Activated naive CD4-positive, alpha-beta T cell treated with anti-CD3 and anti-CD28 coated beads, Interleukin-2, amount 50 U/mL, for 72 hours (primary cell): ENCODE measurements around the gene ZNF264. TPM values are rescaled to one million over a fixed set of nuclear protein-coding genes. Genes with fewer than 3 reads are reported as not detected.
"Not testable (repeated sequence)": the region's sequence is repeated elsewhere in the genome, so short reads cannot be mapped to it uniquely, and the experiment has no call there.

Source experiments
- ATAC-seq, 2 donors: fragments of 150-1000 bp; cut with Tn5 transposase; 2 replicates each; pipeline ENCODE4 v1.10.0; 2021; ENCODE audit warnings: mild to moderate bottlenecking in 2 of 2, moderate library complexity in 2 of 2
- DNase-seq, 2 donors: peaks; one replicate each; pipeline ENCODE4 v3.0.0; 2021 to 2022; ENCODE audit warnings: low spot score in 2 of 2
- H3K27ac Mint-ChIP-seq, 2 donors: one replicate each; pipeline ENCODE4 v1.8.0; 2022; ENCODE audit warnings: mild to moderate bottlenecking in 2 of 2, mixed read lengths in 2 of 2
- H3K36me3 Mint-ChIP-seq, 2 donors: one replicate each; pipeline ENCODE4 v1.8.0; 2022; ENCODE audit warnings: mixed read lengths in 2 of 2
- H3K9me3 Mint-ChIP-seq, 2 donors: one replicate each; pipeline ENCODE4 v1.8.0; 2022; ENCODE audit warnings: mixed read lengths in 2 of 2
- total RNA-seq, 2 donors: library from RNA; stranded (reverse); gene quantifications; one replicate each; pipeline ENCODE4 v1.2.3, GENCODE V29; 2022

Gene ZNF264
- 10 to 100 TPM; 23.0 to 27.6 TPM for total RNA-seq

- DNase-seq (peak; percentile 86 to 88), ATAC-seq (peak; percentile 95 to 99)
- H3K36me3 Mint-ChIP-seq: peaks cover 73 to 74% of the 10 kb centered on the region in 2 donors
- H3K27ac Mint-ChIP-seq: peak within 1 kb of the TSS; percentile 91 to 95
- H3K9me3 Mint-ChIP-seq: peaks cover 19 to 27% of the 10 kb centered on the region in 2 donors
These were observed at the start of gene ZNF264 for GRCh38 chr19:57191141-57192076. ZNF264 (plus strand) TSS chr19:57191500; CDS start chr19:57191914, 414 bp downstream.

GRCh38 chr19:57141699-57142098 is 49.6 kb upstream of the ZNF264 start:
- no peak for DNase-seq
- ATAC-seq: no peak
- Mint-ChIP-seq H3K36me3 (peaks cover 25 to 29% of the 10 kb centered on the region in 2 donors), H3K27ac (no peak overlapping the region), H3K9me3 (peaks cover 25 to 30% of the 10 kb centered on the region in 2 donors)

- peaks cover 24 to 28% of the 10 kb centered on the region in 2 donors for H3K9me3 Mint-ChIP-seq
- DNase-seq (no peak), ATAC-seq (no peak)
- no peak overlapping the region for H3K27ac Mint-ChIP-seq
- H3K36me3 Mint-ChIP-seq: peaks cover 28 to 34% of the 10 kb centered on the region in 2 donors
These were observed 38.4 kb upstream of the ZNF264 start for GRCh38 chr19:57152921-57153320.

- ATAC-seq: no peak
- Mint-ChIP-seq H3K9me3 (peaks cover 12 to 14% of the 10 kb centered on the region in 2 donors), H3K27ac (no peak overlapping the region), H3K36me3 (peaks cover 18 to 27% of the 10 kb centered on the region in 2 donors)
- DNase-seq: no peak
These were observed 29.2 kb upstream of the ZNF264 start for GRCh38 chr19:57161985-57162539.

GRCh38 chr19:57165846-57166245 is 25.5 kb upstream of the ZNF264 start:
- H3K27ac Mint-ChIP-seq: no peak overlapping the region
- ATAC-seq (no peak), DNase-seq (no peak)
- peaks cover 14 to 18% of the 10 kb centered on the region in 2 donors for H3K9me3 Mint-ChIP-seq
- H3K36me3 Mint-ChIP-seq: peaks cover 7 to 21% of the 10 kb centered on the region in 2 donors

GRCh38 chr19:57167385-57167784 is 23.9 kb upstream of the ZNF264 start, which contains the start of gene DUXA:
DUXA (minus strand) TSS chr19:57167485; CDS start chr19:57167443, 42 bp downstream.
- DNase-seq (no peak), ATAC-seq (no peak)
- Mint-ChIP-seq H3K36me3 (peaks cover 17 to 29% of the 10 kb centered on the region in 2 donors), H3K9me3 (peaks cover 19 to 24% of the 10 kb centered on the region in 2 donors), H3K27ac (peak within 1 kb of the TSS in 1 of 2 donors; percentile 61)

- no peak for DNase-seq
- Mint-ChIP-seq H3K36me3 (peaks cover 40 to 48% of the 10 kb centered on the region in 2 donors), H3K27ac (peak overlapping the region in 1 of 2 donors; percentile 10), H3K9me3 (peaks cover 15 to 34% of the 10 kb centered on the region in 2 donors)
- peak in 1 of 2 donors; percentile 50 for ATAC-seq
These were observed 19.7 kb upstream of the ZNF264 start for GRCh38 chr19:57171551-57172081.

GRCh38 chr19:57190301-57190700 is 999 bp upstream of the ZNF264 start:
- H3K36me3 Mint-ChIP-seq: peaks cover 67 to 68% of the 10 kb centered on the region in 2 donors
- H3K27ac Mint-ChIP-seq: peak overlapping the region; percentile 91 to 95
- H3K9me3 Mint-ChIP-seq: peaks cover 19 to 27% of the 10 kb centered on the region in 2 donors
- DNase-seq: no peak
- ATAC-seq: no peak

GRCh38 chr19:57192077-57192420 is 749 bp downstream of the ZNF264 start:
- peak in 1 of 2 donors; percentile 6 for ATAC-seq
- H3K27ac Mint-ChIP-seq: peak overlapping the region; percentile 50 to 95

GRCh38 chr19:57192993-57193392 is 1.7 kb downstream of the ZNF264 start:
- DNase-seq: no peak
- H3K9me3 Mint-ChIP-seq: peaks cover 18 to 28% of the 10 kb centered on the region in 2 donors
- H3K36me3 Mint-ChIP-seq: peaks cover 83% of the 10 kb centered on the region in 2 donors
- peak in 1 of 2 donors; percentile 54 for ATAC-seq
- peak overlapping the region in 1 of 2 donors; percentile 95 for H3K27ac Mint-ChIP-seq

More at GRCh38 chr19:57192077-57192420, 749 bp downstream of the ZNF264 start:
- DNase-seq: no peak
- peaks cover 80% of the 10 kb centered on the region in 2 donors for H3K36me3 Mint-ChIP-seq
- peaks cover 23 to 33% of the 10 kb centered on the region in 2 donors for H3K9me3 Mint-ChIP-seq

GRCh38 chr19:57197874-57198273 is 6.6 kb downstream of the ZNF264 start:
- peaks cover 20 to 38% of the 10 kb centered on the region in 2 donors for H3K9me3 Mint-ChIP-seq
- H3K27ac Mint-ChIP-seq, DNase-seq, ATAC-seq: not testable (repeated sequence)
- H3K36me3 Mint-ChIP-seq: peaks cover 96 to 99% of the 10 kb centered on the region in 2 donors

- ATAC-seq (no peak), DNase-seq (no peak)
- H3K36me3 Mint-ChIP-seq: peaks cover 89 to 92% of the 10 kb centered on the region in 2 donors
- no peak overlapping the region for H3K27ac Mint-ChIP-seq
- H3K9me3 Mint-ChIP-seq: peaks cover 27 to 39% of the 10 kb centered on the region in 2 donors
These were observed 10.9 kb downstream of the ZNF264 start for GRCh38 chr19:57202160-57202559.

- H3K9me3 Mint-ChIP-seq: peaks cover 25 to 26% of the 10 kb centered on the region in 2 donors
- ATAC-seq: no peak
- peaks cover 73 to 85% of the 10 kb centered on the region in 2 donors for H3K36me3 Mint-ChIP-seq
- no peak overlapping the region for H3K27ac Mint-ChIP-seq
- DNase-seq: no peak
These were observed 19.1 kb downstream of the ZNF264 start for GRCh38 chr19:57210381-57210780.

- DNase-seq: no peak
- H3K27ac Mint-ChIP-seq: no peak overlapping the region
- H3K36me3 Mint-ChIP-seq: peaks cover 67 to 91% of the 10 kb centered on the region in 2 donors
- peaks cover 25 to 29% of the 10 kb centered on the region in 2 donors for H3K9me3 Mint-ChIP-seq
- peak in 1 of 2 donors; percentile 31 for ATAC-seq
These were observed 20.8 kb downstream of the ZNF264 start for GRCh38 chr19:57212109-57212508.

GRCh38 chr19:57227502-57227901 is 36.2 kb downstream of the ZNF264 start:
- H3K9me3 Mint-ChIP-seq: peaks cover 31 to 50% of the 10 kb centered on the region in 2 donors
- no peak for ATAC-seq
- no peak overlapping the region for H3K27ac Mint-ChIP-seq
- peaks cover 28 to 56% of the 10 kb centered on the region in 2 donors for H3K36me3 Mint-ChIP-seq
- no peak for DNase-seq

- H3K27ac Mint-ChIP-seq: no peak overlapping the region
- DNase-seq: no peak
- H3K36me3 Mint-ChIP-seq: peaks cover 9 to 24% of the 10 kb centered on the region in 2 donors
- no peak for ATAC-seq
- H3K9me3 Mint-ChIP-seq: peaks cover 11 to 30% of the 10 kb centered on the region in 2 donors
These were observed 40.4 kb downstream of the ZNF264 start for GRCh38 chr19:57231686-57232085.
